NCI-H82 treated with DMSO at 0.1 percent for 48 hours (cell line): ENCODE results near the gene MUC21.
"Not testable (repeated sequence)": the region's sequence is repeated elsewhere in the genome, so short reads cannot be mapped to it uniquely, and the experiment has no call there.

Source experiments
- DNase-seq: peaks from one replicate; lab custom pipeline; 2025; ENCODE audit not compliant: unreplicated experiment; lab: John Stamatoyannopoulos, UW

Gene MUC21

DNA sequence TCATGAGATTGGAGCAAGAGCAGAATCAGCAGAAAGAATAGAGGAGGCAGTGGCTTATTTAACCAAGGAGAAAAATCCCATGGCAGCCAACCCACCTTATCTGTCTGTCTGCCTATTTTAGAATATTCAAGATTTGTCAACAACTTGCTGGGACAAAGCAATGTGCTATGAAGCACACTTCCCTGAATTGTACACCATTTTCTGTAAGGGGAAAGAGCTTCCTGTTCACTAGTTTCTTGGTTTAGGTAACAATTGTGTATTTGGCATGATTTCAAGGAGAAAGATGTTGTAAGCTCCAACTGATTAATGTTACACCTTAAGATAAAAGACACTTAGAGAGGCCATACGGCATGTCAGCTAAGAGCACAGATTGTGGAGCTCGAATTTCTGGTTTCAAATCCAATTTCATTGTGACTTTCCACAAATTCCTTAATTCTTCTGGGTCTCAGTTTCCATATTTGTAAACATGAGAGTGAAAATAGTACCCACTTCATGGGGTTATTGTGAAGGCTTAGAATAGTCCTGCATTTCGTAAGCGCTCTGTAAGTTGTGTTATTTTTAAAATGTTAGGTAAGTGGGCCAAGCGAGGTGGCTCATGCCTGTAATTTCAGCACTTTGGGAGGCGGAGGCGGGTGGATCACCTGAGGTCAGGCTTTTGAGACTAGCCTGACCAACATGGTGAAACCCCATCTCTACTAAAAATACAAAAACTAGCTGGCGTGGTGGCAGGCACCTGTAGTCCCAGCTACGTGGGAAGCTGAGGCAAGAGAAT lies 21.9 kb downstream of the MUC21 start:
- no peak for DNase-seq

GRCh38 chr6:31007694-31008093 lies 24.2 kb downstream of the MUC21 start:
- no peak for DNase-seq

DNA sequence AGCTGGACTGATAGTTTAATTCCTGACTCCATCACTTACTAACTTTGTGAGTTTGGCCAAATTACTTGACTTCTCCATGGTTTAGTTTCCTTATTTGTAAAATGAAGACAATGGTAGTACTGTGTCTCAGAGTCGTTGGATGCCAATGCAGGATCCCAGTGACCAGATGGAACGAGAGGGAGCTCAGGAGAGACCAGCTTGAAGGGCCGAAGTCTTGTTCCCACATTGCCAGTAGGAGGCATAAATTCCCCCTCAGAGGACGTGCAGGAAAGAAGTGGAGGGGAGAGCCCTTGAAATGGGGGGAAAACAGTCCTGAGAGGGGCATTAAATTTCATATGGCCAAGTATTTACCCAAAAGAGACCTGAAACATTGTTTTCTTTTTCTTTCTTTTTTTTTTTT lies 24.6 kb downstream of the MUC21 start:
- DNase-seq: no peak

DNA sequence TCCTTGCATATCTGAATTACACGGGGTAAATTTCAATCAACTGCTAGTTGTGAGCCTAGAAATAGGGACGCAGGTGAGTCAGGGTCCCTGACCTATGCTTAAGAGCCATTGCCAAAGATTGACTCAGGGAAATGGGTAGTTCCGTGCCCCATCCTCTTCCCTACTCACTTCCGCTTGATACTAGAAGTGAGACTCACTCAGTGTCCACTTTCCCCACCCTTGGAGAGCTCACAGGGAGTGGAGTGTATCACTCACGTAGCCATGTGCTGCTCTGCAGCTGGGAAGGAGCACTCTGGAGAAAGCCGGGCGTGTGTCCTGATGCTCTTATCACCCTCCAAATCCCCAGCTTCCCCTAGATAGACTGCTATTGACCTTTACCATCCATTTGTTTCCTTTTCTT lies 26.2 kb downstream of the MUC21 start:
- no peak for DNase-seq

GRCh38 chr6:31010393-31011060 lies 27.0 kb downstream of the MUC21 start, which contains the start of gene MUC22:
Gene MUC22 (plus strand): TSS chr6:31010474. CDS start chr6:31010707, 233 bp downstream.
- DNase-seq: no peak

- no peak for DNase-seq
These were observed 27.6 kb downstream of the MUC21 start for GRCh38 chr6:31011153-31011552.

- DNase-seq: no peak
These were observed 33.3 kb downstream of the MUC21 start for GRCh38 chr6:31016659-31017299.

DNA sequence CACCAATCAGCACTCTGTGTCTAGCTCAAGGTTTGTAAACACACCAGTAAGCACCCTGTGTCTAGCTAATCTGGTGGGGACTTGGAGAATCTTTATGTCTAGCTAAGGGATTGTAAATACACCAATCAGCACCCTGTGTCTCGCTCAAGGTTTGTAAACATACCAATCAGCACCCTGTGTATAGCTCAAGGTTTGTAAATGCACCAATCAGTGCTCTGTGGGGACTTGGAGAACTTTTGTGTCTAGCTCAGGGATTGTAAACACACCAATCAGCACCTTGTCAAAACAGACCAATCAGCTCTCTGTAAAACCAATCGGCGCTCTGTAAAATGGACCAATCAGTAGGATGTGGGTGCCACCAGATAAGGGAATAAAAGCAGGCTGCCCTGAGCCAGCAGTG lies 33.9 kb downstream of the MUC21 start:
- not testable (repeated sequence) for DNase-seq

DNA sequence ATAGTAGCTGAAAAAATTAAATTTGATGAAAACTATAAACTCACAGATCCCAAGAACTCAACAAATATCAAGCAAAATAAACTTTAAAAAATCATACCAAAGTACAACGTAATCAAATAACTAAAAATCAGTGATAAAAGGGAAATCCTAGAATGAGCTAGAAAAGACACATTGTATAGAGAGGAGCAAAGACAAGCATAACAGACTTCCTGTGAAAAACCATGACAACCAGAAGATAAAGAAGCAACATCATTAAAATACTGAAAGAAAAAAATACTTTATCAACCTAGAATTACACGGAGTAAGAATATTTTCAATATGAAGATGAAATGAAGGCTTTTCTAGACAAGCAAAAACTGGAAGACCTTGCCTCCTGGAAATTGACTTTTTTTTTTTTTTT lies 36.5 kb downstream of the MUC21 start:
- no peak for DNase-seq

DNA sequence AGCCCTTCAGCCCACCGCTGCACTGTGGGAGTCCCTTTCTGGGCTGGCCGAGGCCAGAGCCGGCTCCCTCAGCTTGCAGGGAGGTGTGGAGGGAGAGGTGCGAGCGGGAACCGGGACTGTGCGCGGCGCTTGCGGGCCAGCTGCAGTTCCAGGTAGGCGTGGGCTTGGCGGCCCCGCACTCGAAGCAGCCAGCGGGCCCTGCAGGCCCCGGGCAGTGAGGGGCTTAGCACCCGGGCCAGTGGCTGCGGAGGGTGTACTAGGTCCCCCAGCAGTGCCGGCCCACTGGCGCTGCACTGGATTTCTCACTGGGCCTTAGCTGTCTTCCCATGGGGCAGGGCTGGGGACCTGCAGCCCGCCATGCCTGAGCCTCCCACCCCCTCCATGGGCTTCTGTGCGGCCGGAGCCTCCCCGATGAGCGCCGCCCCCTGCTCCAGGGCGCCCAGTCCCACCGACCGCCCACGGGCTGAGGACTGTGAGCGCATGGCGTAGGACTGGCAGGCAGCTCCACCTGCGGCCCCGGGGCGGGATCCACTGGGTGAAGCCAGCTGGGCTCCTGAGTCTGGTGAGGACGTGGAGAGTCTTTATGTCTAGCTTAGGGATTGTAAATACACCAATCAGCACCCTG lies 37.2 kb downstream of the MUC21 start:
- not testable (repeated sequence) for DNase-seq

- not testable (repeated sequence) for DNase-seq
These were observed 38.4 kb downstream of the MUC21 start for GRCh38 chr6:31021705-31022531.

DNA sequence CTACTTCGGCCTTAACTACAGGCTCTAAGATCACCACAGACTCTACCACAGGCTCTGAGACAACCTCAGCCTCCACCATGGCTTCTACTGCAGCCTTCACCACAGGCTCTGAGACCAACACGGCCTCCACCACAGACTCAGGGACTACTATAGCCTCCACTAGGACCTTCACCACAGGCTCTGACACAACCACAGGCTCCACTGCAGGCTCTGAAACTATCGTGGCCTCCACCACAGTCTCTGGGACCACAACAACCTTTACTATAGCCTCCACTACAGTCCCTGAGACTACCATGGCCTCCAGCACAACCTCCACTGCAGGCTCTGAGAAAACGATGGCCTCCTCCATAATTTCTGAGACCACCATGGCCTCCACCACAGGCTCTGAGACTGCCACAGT lies 42.1 kb downstream of the MUC21 start:
- no peak for DNase-seq

GRCh38 chr6:31031095-31031494 lies 47.6 kb downstream of the MUC21 start:
- DNase-seq: no peak

- DNase-seq: no peak
These were observed 49.6 kb downstream of the MUC21 start for GRCh38 chr6:31033075-31033474.

GRCh38 chr6:31035862-31036497 lies 52.5 kb downstream of the MUC21 start:
- no peak for DNase-seq

- no peak for DNase-seq
These were observed 53.7 kb downstream of the MUC21 start for GRCh38 chr6:31037169-31037568.

DNA sequence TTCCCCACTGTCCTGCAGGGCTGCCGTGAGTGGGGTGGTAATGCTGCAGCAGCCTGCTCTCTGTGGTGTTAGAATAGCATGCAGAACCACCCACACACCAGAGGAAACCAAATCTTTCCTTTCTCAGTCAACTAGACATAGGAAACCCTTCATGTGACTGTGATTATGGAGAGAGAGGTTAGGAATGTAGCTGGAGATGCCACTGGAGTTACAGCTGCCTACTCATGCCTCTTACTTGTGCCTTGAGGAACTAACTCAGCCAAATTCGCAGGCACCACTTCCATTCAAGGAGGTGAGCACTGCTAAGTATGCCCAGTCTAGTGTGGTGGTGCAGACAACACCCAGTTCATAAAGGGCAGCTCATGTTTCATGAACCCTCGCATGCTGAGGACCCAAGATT lies 54.2 kb downstream of the MUC21 start:
- DNase-seq: no peak

DNA sequence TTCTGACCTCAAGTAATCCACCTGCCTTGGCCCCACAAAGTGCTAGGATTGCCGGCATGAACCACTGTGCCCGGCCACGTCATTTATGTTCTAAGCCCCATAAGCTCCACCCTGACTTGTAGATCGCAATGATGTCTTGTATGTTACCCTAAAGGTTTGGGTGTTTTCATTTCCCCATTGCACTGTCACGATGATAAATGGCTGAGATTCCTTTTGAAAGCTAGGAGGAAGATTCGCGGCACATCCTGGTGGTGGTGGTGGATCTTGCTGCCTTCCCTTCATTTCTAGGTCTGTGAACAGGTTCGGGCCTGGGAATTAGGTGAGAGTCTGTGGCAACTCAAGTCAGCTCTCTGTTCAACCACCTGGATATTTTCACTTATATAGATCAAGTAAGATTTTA lies 55.0 kb downstream of the MUC21 start:
- DNase-seq: no peak
